GM12874 (cell line): Measurements from ENCODE around the gene PMEPA1.

ENCODE experiments used
- CTCF ChIP-seq: IDR thresholded peaks from 2 replicates; pipeline ENCODE4 v1.5.1; 2011; ENCODE audit warnings: low read depth, mild to moderate bottlenecking, control low read depth, low read length, moderate library complexity; ENCODE audit not compliant: insufficient read depth

The PMEPA1 gene

GRCh38 chr20:57616143-57616951 lies 93.5 kb downstream of the PMEPA1 start:
- no peak for TF ChIP-seq CTCF

GRCh38 chr20:57615445-57615811 lies 94.4 kb downstream of the PMEPA1 start:
- no peak for TF ChIP-seq CTCF

GRCh38 chr20:57614490-57615444 lies 95.0 kb downstream of the PMEPA1 start:
- no peak for TF ChIP-seq CTCF

GRCh38 chr20:57613481-57613921 lies 96.3 kb downstream of the PMEPA1 start:
- no peak for TF ChIP-seq CTCF

GRCh38 chr20:57612916-57613315 lies 96.9 kb downstream of the PMEPA1 start:
- TF ChIP-seq CTCF = no peak

GRCh38 chr20:57612436-57612835 lies 97.4 kb downstream of the PMEPA1 start:
- no peak for TF ChIP-seq CTCF

GRCh38 chr20:57611586-57612311 lies 98.1 kb downstream of the PMEPA1 start:
- TF ChIP-seq CTCF = no peak
